GM18519 (cell line): Measurements from ENCODE around the gene SLC44A3.

Source experiments
- ATAC-seq: cut with Tn5 transposase; IDR thresholded peaks from one replicate; pipeline ENCODE4 v1.9.1; 2021; ENCODE audit warnings: mild to moderate bottlenecking, moderate library complexity; ENCODE audit not compliant: unreplicated experiment, low FRiP score

SLC44A3 gene

GRCh38 chr1:94801919-94802546, 18.1 kb upstream of the SLC44A3 start:
- peak; percentile 79 for ATAC-seq

- no peak for ATAC-seq
Measured at GRCh38 chr1:94803106-94803505, 17.1 kb upstream of the SLC44A3 start.

GRCh38 chr1:94803517-94804441, 16.4 kb upstream of the SLC44A3 start:
- ATAC-seq: no peak

- no peak for ATAC-seq
Measured at GRCh38 chr1:94804442-94804837, 15.7 kb upstream of the SLC44A3 start.

- no peak for ATAC-seq
Measured at GRCh38 chr1:94805912-94806311, 14.2 kb upstream of the SLC44A3 start.

- ATAC-seq: no peak
Measured at GRCh38 chr1:94806441-94806871, 13.7 kb upstream of the SLC44A3 start.

- ATAC-seq: no peak
Measured at GRCh38 chr1:94807742-94808491, 12.2 kb upstream of the SLC44A3 start.

- ATAC-seq: no peak
Measured at GRCh38 chr1:94808669-94809068, 11.5 kb upstream of the SLC44A3 start.

GRCh38 chr1:94812985-94813384, 7.2 kb upstream of the SLC44A3 start:
- no peak for ATAC-seq

GRCh38 chr1:94816030-94816429, 4.1 kb upstream of the SLC44A3 start:
- ATAC-seq: no peak

GRCh38 chr1:94817712-94818111, 2.4 kb upstream of the SLC44A3 start:
- no peak for ATAC-seq

- no peak for ATAC-seq
Measured at GRCh38 chr1:94819238-94819944, 766 bp upstream of the SLC44A3 start.

- no peak for ATAC-seq
Measured at GRCh38 chr1:94820936-94821335, 779 bp downstream of the SLC44A3 start.

GRCh38 chr1:94821636-94822305, 1.6 kb downstream of the SLC44A3 start:
- ATAC-seq: no peak

- no peak for ATAC-seq
Measured at GRCh38 chr1:94823116-94823515, 3.0 kb downstream of the SLC44A3 start.

- ATAC-seq: no peak
Measured at GRCh38 chr1:94825936-94826335, 5.8 kb downstream of the SLC44A3 start.

GRCh38 chr1:94827434-94827833, 7.3 kb downstream of the SLC44A3 start:
- ATAC-seq: no peak

GRCh38 chr1:94828251-94828650, 8.1 kb downstream of the SLC44A3 start:
- no peak for ATAC-seq

- ATAC-seq: no peak
Measured at GRCh38 chr1:94831641-94832040, 11.5 kb downstream of the SLC44A3 start.

- ATAC-seq: no peak
Measured at GRCh38 chr1:94832446-94832845, 12.3 kb downstream of the SLC44A3 start.
